HEK293 (cell line): Measurements from ENCODE around the gene TOR2A.
A peak's percentile ranks its signal among the peaks of the same experiment; 100 is the strongest.

Experiments used
- BCL11B ChIP-seq: fragments of 450-650 bp; formaldehyde crosslinking; IDR thresholded peaks from 2 replicates; pipeline ENCODE4 v1.5.1; 2016; ENCODE audit warnings: low read depth, missing biosample characterization, missing genetic modification characterization
- GLI4 ChIP-seq: fragments of 450-650 bp; formaldehyde crosslinking; IDR thresholded peaks from 2 replicates; pipeline ENCODE4 v1.5.1; 2016; ENCODE audit warnings: missing biosample characterization, missing genetic modification characterization
- HOXD13 ChIP-seq: sonication (generic); formaldehyde crosslinking; IDR thresholded peaks from 2 replicates; pipeline ENCODE4 v1.8.0; 2022; ENCODE audit warnings: missing genetic modification reagents, borderline replicate concordance
- KLF16 ChIP-seq: fragments of 450-650 bp; formaldehyde crosslinking; IDR thresholded peaks from 2 replicates; pipeline ENCODE4 v1.5.1; 2017; ENCODE audit warnings: missing biosample characterization, missing genetic modification characterization
- OSR2 ChIP-seq: fragments of 450-650 bp; formaldehyde crosslinking; IDR thresholded peaks from 2 replicates; pipeline ENCODE4 v1.5.1; 2016; ENCODE audit warnings: missing biosample characterization, missing genetic modification characterization
- PRDM2 ChIP-seq: fragments of 450-650 bp; formaldehyde crosslinking; IDR thresholded peaks from 2 replicates; pipeline ENCODE4 v1.5.1; 2016; ENCODE audit warnings: missing biosample characterization, missing genetic modification characterization, borderline replicate concordance
- SALL2 ChIP-seq: fragments of 450-650 bp; formaldehyde crosslinking; IDR thresholded peaks from 2 replicates; pipeline ENCODE4 v1.5.0; 2017; ENCODE audit warnings: missing biosample characterization, mild to moderate bottlenecking, missing genetic modification characterization, borderline replicate concordance
- SP3 ChIP-seq: fragments of 450-650 bp; formaldehyde crosslinking; IDR thresholded peaks from 2 replicates; pipeline ENCODE4 v1.5.1; 2016; ENCODE audit warnings: missing biosample characterization, missing genetic modification characterization
- SP7 ChIP-seq: fragments of 450-650 bp; formaldehyde crosslinking; IDR thresholded peaks from 2 replicates; pipeline ENCODE4 v1.5.1; 2016; ENCODE audit warnings: missing biosample characterization, missing genetic modification characterization
- TCF7L2 ChIP-seq: IDR thresholded peaks from 2 replicates; pipeline ENCODE4 v1.6.1; 2011; ENCODE audit warnings: low read depth, mild to moderate bottlenecking, inconsistent platforms, low read length, moderate library complexity, borderline replicate concordance
- ZBTB1 ChIP-seq: fragments of 450-650 bp; formaldehyde crosslinking; IDR thresholded peaks from 2 replicates; pipeline ENCODE4 v1.5.1; 2016; ENCODE audit warnings: missing biosample characterization, missing genetic modification characterization
- ZBTB48 ChIP-seq: fragments of 450-650 bp; formaldehyde crosslinking; IDR thresholded peaks from 2 replicates; pipeline ENCODE4 v1.5.1; 2016; ENCODE audit warnings: missing biosample characterization, missing genetic modification characterization
- ZFP41 ChIP-seq: fragments of 450-650 bp; formaldehyde crosslinking; IDR thresholded peaks from 2 replicates; pipeline ENCODE4 v1.5.1; 2016; ENCODE audit warnings: missing biosample characterization, missing genetic modification characterization, borderline replicate concordance
- ZFP69B ChIP-seq: fragments of 450-650 bp; formaldehyde crosslinking; IDR thresholded peaks from 2 replicates; pipeline ENCODE4 v1.5.1; 2016; ENCODE audit warnings: missing biosample characterization, missing genetic modification characterization
- ZIC2 ChIP-seq: fragments of 450-650 bp; formaldehyde crosslinking; IDR thresholded peaks from 2 replicates; pipeline ENCODE4 v1.5.1; 2016; ENCODE audit warnings: missing biosample characterization, missing genetic modification characterization
- ZNF138 ChIP-seq: fragments of 450-650 bp; formaldehyde crosslinking; IDR thresholded peaks from 2 replicates; pipeline ENCODE4 v1.5.1; 2016; ENCODE audit warnings: missing biosample characterization, missing genetic modification characterization, borderline replicate concordance
- ZNF184 ChIP-seq: fragments of 450-650 bp; IDR thresholded peaks from 2 replicates; pipeline ENCODE4 v1.5.1; 2018; ENCODE audit warnings: missing biosample characterization, mild to moderate bottlenecking, missing genetic modification characterization
- ZNF248 ChIP-seq: fragments of 450-650 bp; formaldehyde crosslinking; IDR thresholded peaks from 2 replicates; pipeline ENCODE4 v1.5.1; 2017; ENCODE audit warnings: missing biosample characterization, missing genetic modification characterization
- ZNF26 ChIP-seq: fragments of 450-650 bp; formaldehyde crosslinking; IDR thresholded peaks from 2 replicates; pipeline ENCODE4 v1.5.1; 2016; ENCODE audit warnings: missing biosample characterization, missing genetic modification characterization
- ZNF266 ChIP-seq: fragments of 450-650 bp; formaldehyde crosslinking; IDR thresholded peaks from 2 replicates; pipeline ENCODE4 v1.5.1; 2016; ENCODE audit warnings: missing biosample characterization, missing genetic modification characterization, low read depth
- ZNF324 ChIP-seq: fragments of 450-650 bp; formaldehyde crosslinking; IDR thresholded peaks from 2 replicates; pipeline ENCODE4 v1.5.1; 2016; ENCODE audit warnings: missing biosample characterization, missing genetic modification characterization
- ZNF362 ChIP-seq: fragments of 450-650 bp; formaldehyde crosslinking; IDR thresholded peaks from 2 replicates; pipeline ENCODE4 v1.5.1; 2016; ENCODE audit warnings: missing biosample characterization, missing genetic modification characterization
- ZNF423 ChIP-seq: fragments of 450-650 bp; formaldehyde crosslinking; IDR thresholded peaks from 2 replicates; pipeline ENCODE4 v1.5.1; 2016; ENCODE audit warnings: missing biosample characterization, missing genetic modification characterization
- ZNF433 ChIP-seq: fragments of 450-650 bp; formaldehyde crosslinking; IDR thresholded peaks from 2 replicates; pipeline ENCODE4 v1.5.1; 2016; ENCODE audit warnings: missing biosample characterization, missing genetic modification characterization, low read depth
- ZNF521 ChIP-seq: fragments of 450-650 bp; formaldehyde crosslinking; IDR thresholded peaks from 2 replicates; pipeline ENCODE4 v1.5.1; 2017; ENCODE audit warnings: missing biosample characterization, mild to moderate bottlenecking, missing genetic modification characterization
- ZNF548 ChIP-seq: fragments of 450-650 bp; formaldehyde crosslinking; IDR thresholded peaks from 2 replicates; pipeline ENCODE4 v1.5.1; 2016; ENCODE audit warnings: missing biosample characterization, missing genetic modification characterization
- ZNF571 ChIP-seq: fragments of 450-650 bp; formaldehyde crosslinking; IDR thresholded peaks from 2 replicates; pipeline ENCODE4 v1.5.0; 2017; ENCODE audit warnings: missing biosample characterization, missing genetic modification characterization
- ZNF610 ChIP-seq: fragments of 450-650 bp; formaldehyde crosslinking; IDR thresholded peaks from 2 replicates; pipeline ENCODE4 v1.5.1; 2016; ENCODE audit warnings: missing biosample characterization, missing genetic modification characterization, borderline replicate concordance
- ZNF654 ChIP-seq: fragments of 450-650 bp; formaldehyde crosslinking; IDR thresholded peaks from 2 replicates; pipeline ENCODE4 v1.5.1; 2016; ENCODE audit warnings: low read depth, missing biosample characterization, missing genetic modification characterization
- ZNF660 ChIP-seq: fragments of 450-650 bp; IDR thresholded peaks from 2 replicates; pipeline ENCODE4 v1.5.1; 2018; ENCODE audit warnings: missing biosample characterization, mild to moderate bottlenecking, missing genetic modification characterization
- ZNF76 ChIP-seq: fragments of 450-650 bp; formaldehyde crosslinking; IDR thresholded peaks from 2 replicates; pipeline ENCODE4; 2016; ENCODE audit warnings: low read depth, missing biosample characterization, missing genetic modification characterization, borderline replicate concordance
- ZNF777 ChIP-seq: fragments of 450-650 bp; formaldehyde crosslinking; IDR thresholded peaks from 2 replicates; pipeline ENCODE4 v1.5.1; 2017; ENCODE audit warnings: missing biosample characterization, missing genetic modification characterization, borderline replicate concordance
- ZNF837 ChIP-seq: fragments of 450-650 bp; formaldehyde crosslinking; IDR thresholded peaks from 2 replicates; pipeline ENCODE4 v1.5.1; 2016; ENCODE audit warnings: missing biosample characterization, missing genetic modification characterization
- ZNF843 ChIP-seq: fragments of 450-650 bp; formaldehyde crosslinking; IDR thresholded peaks from 2 replicates; pipeline ENCODE4 v1.5.1; 2016; ENCODE audit warnings: missing biosample characterization, missing genetic modification characterization

The TOR2A gene

GRCh38 chr9:127734747-127735529, at the start of gene TOR2A (continued):
- no peak for TF ChIP-seq PRDM2 (tag by site-specific recombination)
- TF ChIP-seq ZFP41 (tag by site-specific recombination), result no peak
- no peak for TF ChIP-seq ZNF423 (tag by site-specific recombination)
- TF ChIP-seq ZNF571 (tag by site-specific recombination), result no peak
- TF ChIP-seq SP7 (tag by site-specific recombination), result peak; percentile 21
- 0 out of 2 replicates have a peak, but pooled peaks have one; percentile 13 for TF ChIP-seq ZNF843 (tag by site-specific recombination)
- TF ChIP-seq ZBTB48, result peak; percentile 47; the same call in 1 of the 2 replicates
- no peak for TF ChIP-seq ZNF777 (tag by site-specific recombination)
- no peak for TF ChIP-seq ZNF548 (tag by site-specific recombination)
- no peak for TF ChIP-seq ZNF138
- no peak for TF ChIP-seq ZNF433 (tag by site-specific recombination)
- TF ChIP-seq ZNF660, result peak; percentile 66; the same call in 1 of the 2 replicates
- TF ChIP-seq ZNF184, result no peak
- no peak for TF ChIP-seq ZNF521 (tag by site-specific recombination)
- TF ChIP-seq ZNF266 (tag by site-specific recombination), result no peak
- no peak for TF ChIP-seq HOXD13 (CRISPR knock-in tag)
- no peak for TF ChIP-seq SALL2 (tag by site-specific recombination)
- TF ChIP-seq ZNF324 (tag by site-specific recombination), result peak; percentile 31; the same call in 1 of the 2 replicates
- TF ChIP-seq ZBTB1 (tag by site-specific recombination), result no peak
- no peak for TF ChIP-seq ZNF362 (tag by site-specific recombination)
- peak; percentile 64; the same call in 1 of the 2 replicates for TF ChIP-seq ZIC2
- no peak for TF ChIP-seq TCF7L2
- TF ChIP-seq KLF16 (tag by site-specific recombination), result peak; percentile 47; the same call in 1 of the 2 replicates
- TF ChIP-seq ZNF610 (tag by site-specific recombination), result no peak
- TF ChIP-seq BCL11B (tag by site-specific recombination), result no peak; the same call in 1 of the 2 replicates
- TF ChIP-seq GLI4 (tag by site-specific recombination), result no peak
- peak; percentile 98 for TF ChIP-seq ZNF76 (tag by site-specific recombination)
- no peak for TF ChIP-seq ZNF837 (tag by site-specific recombination)
- no peak for TF ChIP-seq ZNF248 (tag by site-specific recombination)
- no peak for TF ChIP-seq ZNF26
- TF ChIP-seq ZNF654 (tag by site-specific recombination), result peak; percentile 83
- TF ChIP-seq SP3 (tag by site-specific recombination), result peak; percentile 94
- no peak for TF ChIP-seq OSR2 (tag by site-specific recombination)
- TF ChIP-seq ZFP69B (tag by site-specific recombination), result peak; percentile 29; the same call in 1 of the 2 replicates
